Common myeloid progenitor, CD34-positive (primary cell): Measurements from ENCODE around the gene PALM2AKAP2.

Experiments
- CTCF ChIA-PET: fragments of 350-600 bp; sonication (Branson Sonifier 250); formaldehyde crosslinking; loops from one replicate; lab custom pipeline; 2021; ENCODE audit warnings: antibody characterized with exemption; lab: Charles Lee
- POLR2A ChIA-PET: fragments of 350-600 bp; sonication (Branson Sonifier 250); formaldehyde crosslinking; loops from one replicate; lab custom pipeline; 2021; ENCODE audit warnings: antibody characterized with exemption; lab: Charles Lee
- DNase-seq, 3 donors: peaks; one replicate each; pipeline versions ENCODE4 v3.0.0 to v3.0.0-alpha.2; 2013
- H3K27ac ChIP-seq, 2 experiments: 1 replicate in 1 of 2; 2 replicates in 1 of 2; pipeline ENCODE4 v1.7.0; 2013; ENCODE audit warnings: inconsistent platforms in 2 of 2, low read length in 2 of 2, mild to moderate bottlenecking in 2 of 2, low read depth in 1 of 2, moderate library complexity in 1 of 2; ENCODE audit not compliant: severe bottlenecking in 2 of 2, insufficient read depth in 1 of 2, poor library complexity in 1 of 2
- H3K27me3 ChIP-seq, 5 experiments: replicated peaks in 2 of 5; 1 replicate in 3 of 5; 2 replicates in 2 of 5; pipeline versions ENCODE4 v1.6.1 to v1.7.0; 2013; ENCODE audit warnings: low read length in 4 of 5, mild to moderate bottlenecking in 2 of 5, moderate library complexity in 2 of 5, inconsistent platforms in 1 of 5; ENCODE audit not compliant: insufficient read depth in 5 of 5, control insufficient read depth in 4 of 5
- H3K36me3 ChIP-seq, 4 experiments: 1 replicate in 2 of 4; 2 replicates in 2 of 4; pipeline versions ENCODE4 v1.6.1 to v1.7.0; 2013; ENCODE audit warnings: low read length in 3 of 4, control low read depth in 1 of 4, mild to moderate bottlenecking in 1 of 4; ENCODE audit not compliant: control insufficient read depth in 4 of 4, insufficient read depth in 4 of 4
- H3K4me1 ChIP-seq, 4 experiments: 1 replicate in 3 of 4; 2 replicates in 1 of 4; pipeline versions ENCODE4 v1.6.1 to v1.7.1; 2013; ENCODE audit warnings: low read length in 3 of 4, mild to moderate bottlenecking in 3 of 4, control low read depth in 1 of 4, inconsistent platforms in 1 of 4, moderate library complexity in 1 of 4; ENCODE audit not compliant: control insufficient read depth in 4 of 4, insufficient read depth in 4 of 4; ENCODE audit errors: control extremely low read depth in 1 of 4
- H3K4me3 ChIP-seq, 7 experiments: 1 replicate in 4 of 7; 2 replicates in 3 of 7; pipeline versions ENCODE4 v1.5.1 to v1.7.0; 2013; ENCODE audit warnings: mild to moderate bottlenecking in 7 of 7, low read length in 6 of 7, moderate library complexity in 6 of 7, inconsistent platforms in 2 of 7, low read depth in 2 of 7, control low read depth in 1 of 7; ENCODE audit not compliant: insufficient read depth in 4 of 7, control insufficient read depth in 1 of 7; ENCODE audit errors: extremely low read depth in 1 of 7
- H3K9me3 ChIP-seq, 5 experiments: 1 replicate in 4 of 5; 2 replicates in 1 of 5; pipeline versions ENCODE4 v1.6.1 to v1.7.1; 2013; ENCODE audit warnings: low read length in 4 of 5, mild to moderate bottlenecking in 2 of 5, inconsistent platforms in 1 of 5, low read depth in 1 of 5, moderate library complexity in 1 of 5; ENCODE audit not compliant: control insufficient read depth in 4 of 5, insufficient read depth in 2 of 5; ENCODE audit errors: control extremely low read depth in 1 of 5
- WGBS: methylation state at CpG from one replicate; pipeline ENCODE4 v1.1.5; 2013; ENCODE audit not compliant: insufficient coverage; 5-methylcytosine and 5-hydroxymethylcytosine counted together

Gene PALM2AKAP2

DNA sequence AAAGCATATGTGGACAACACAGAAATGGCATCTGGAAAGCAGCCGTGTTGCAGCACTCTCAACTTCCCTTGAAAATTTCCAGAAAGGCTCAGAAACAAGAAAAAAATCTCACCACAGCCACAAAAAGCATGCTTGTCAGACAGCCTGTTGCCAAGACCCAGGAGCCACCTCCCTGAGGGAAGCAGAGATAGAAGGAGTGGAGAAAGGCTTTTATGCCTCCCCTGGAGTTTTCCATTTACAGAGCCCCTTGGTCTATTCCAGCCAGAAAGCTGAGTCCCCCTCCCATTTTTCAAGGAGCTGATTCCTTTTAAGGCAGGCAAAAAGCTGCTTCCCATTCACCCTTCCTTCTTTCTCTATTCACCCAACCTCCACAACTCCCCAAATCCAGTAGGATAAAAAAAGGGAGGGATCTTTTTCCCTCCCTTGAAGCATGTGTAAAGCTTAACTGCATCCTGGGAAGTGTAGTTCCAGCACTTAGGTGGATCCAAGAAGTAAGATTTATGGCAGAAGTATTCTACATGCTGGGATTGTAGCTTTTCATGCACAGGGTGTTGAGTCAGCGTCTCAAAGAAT is 37.1 kb upstream of the PALM2AKAP2 start:
- H3K9me3 ChIP-seq: no peaks in the 10 kb centered on the region
- 80% methylated on average over 1 of the region's 2 CpGs for WGBS
- ChIA-PET CTCF (interaction anchor here (0.9 kb wide), 1 partner anchor 28 kb away, joined by 3 read pairs; no protein-coding TSS in a partner anchor), POLR2A (no interaction called here)
- H3K4me3 ChIP-seq: no peak overlapping the region
- peaks cover 3 to 62% (median 31%) of the 10 kb centered on the region in 5 experiments for H3K27me3 ChIP-seq
- H3K27ac ChIP-seq: no peak overlapping the region
- H3K36me3 ChIP-seq: no peaks in the 10 kb centered on the region
- no peak for DNase-seq
- no peaks in the 10 kb centered on the region for H3K4me1 ChIP-seq

DNA sequence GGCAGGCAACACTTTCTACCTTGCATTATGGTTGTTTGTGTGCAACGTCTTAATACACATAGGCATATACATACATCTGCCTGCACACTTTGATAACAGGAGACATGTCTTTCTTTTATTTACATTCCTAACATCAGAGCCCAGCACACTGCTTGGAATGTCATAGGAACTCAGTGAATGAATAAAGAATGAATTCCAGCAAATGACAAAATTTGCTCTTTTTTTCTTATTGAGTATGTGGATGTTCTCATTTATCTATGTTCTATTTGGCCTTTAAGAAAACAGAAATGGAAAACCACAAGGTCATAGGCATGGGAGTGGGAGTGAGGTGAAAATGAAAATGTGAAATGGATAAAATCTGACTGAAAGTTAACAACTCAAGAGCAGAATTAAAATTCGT is 36.3 kb upstream of the PALM2AKAP2 start:
- CTCF ChIA-PET: no interaction called here
- DNase-seq: no peak

DNA sequence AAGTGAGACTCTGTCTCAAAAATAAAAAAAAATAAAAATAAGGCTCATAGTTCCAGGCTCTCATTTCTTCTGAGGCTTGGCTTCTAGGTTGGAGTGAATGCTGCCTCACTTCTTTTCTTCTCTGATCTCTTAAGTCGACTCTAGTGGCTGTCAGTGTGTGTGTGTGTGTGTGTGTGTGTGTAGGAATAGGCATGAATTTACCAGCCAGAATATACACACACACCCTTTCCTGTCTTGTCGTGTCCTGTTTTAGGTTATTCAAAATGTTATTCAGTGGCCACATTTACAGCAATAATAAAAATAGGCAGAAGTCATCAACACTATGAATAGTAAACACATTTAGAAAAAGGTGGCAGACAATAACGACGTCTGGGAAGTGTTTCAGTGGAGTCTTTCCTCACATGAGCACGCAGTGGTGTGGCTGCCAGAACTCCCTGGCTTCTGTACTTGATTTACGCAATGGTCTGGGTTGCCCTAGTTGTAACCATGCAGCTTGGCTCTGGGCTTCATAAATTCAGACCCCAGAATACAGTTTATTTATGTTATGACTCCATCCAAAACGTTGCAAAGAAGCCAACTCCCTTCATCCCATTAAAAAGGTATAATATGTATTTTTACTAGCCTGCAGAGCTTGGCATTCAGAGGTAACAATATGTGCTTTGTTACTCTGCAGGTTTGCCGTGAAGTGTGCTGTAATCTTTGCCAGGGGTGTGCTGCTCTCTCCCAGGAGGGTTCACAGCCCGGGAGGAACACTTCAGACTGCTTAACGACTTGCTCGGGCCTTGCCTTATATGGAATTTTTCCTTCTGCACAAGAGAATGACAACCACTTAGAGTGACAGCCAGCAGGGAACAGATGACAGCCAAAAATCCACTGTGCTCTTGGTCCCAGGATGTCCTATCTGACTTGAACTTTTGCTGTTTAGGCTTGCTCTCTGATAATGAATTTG is 34.4 kb upstream of the PALM2AKAP2 start:
- Histone ChIP-seq H3K4me1 (no peaks in the 10 kb centered on the region), H3K4me3 (no peak overlapping the region), H3K27ac (no peak overlapping the region), H3K9me3 (no peaks in the 10 kb centered on the region), H3K36me3 (no peaks in the 10 kb centered on the region), H3K27me3 (peaks cover 4 to 58% (median 29%) of the 10 kb centered on the region in 5 experiments)
- POLR2A ChIA-PET: no interaction called here
- CTCF ChIA-PET: no interaction called here
- WGBS: 41% methylated on average over 7 of the region's 11 CpGs
- no peak for DNase-seq

More for the DNA sequence above, 36.3 kb upstream of the PALM2AKAP2 start:
- Histone ChIP-seq H3K27me3 (peaks cover 3 to 58% (median 31%) of the 10 kb centered on the region in 5 experiments), H3K4me1 (no peaks in the 10 kb centered on the region), H3K4me3 (no peak overlapping the region), H3K9me3 (no peaks in the 10 kb centered on the region), H3K36me3 (no peaks in the 10 kb centered on the region), H3K27ac (no peak overlapping the region)
- 100% methylated on average over 1 of the region's 2 CpGs for WGBS
- POLR2A ChIA-PET: no interaction called here

DNA sequence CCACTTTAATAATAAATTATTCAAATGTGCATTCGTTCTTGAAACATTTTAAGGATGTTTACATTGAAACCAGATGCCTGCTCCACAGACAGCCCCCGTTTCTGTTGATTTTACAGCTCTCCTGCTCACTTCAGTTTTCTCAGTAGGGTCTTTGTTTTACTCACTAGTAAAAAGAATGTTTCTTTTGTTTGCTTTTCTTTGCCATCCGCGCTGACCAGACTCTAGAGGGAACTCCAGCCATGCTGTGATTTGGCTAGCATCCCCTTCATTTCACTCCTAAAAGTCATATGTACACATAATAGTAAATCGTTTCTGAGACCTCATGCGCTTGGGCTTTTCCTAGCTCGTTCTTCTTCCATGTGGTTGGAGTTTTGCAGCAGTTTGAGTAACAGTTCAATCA is 28.7 kb upstream of the PALM2AKAP2 start:
- CTCF ChIA-PET: no interaction called here
- H3K27me3 ChIP-seq: peaks cover 0 to 49% (median 10%) of the 10 kb centered on the region in 5 experiments
- no peak for DNase-seq
- no peaks in the 10 kb centered on the region for H3K4me1 ChIP-seq
- H3K4me3 ChIP-seq: no peak overlapping the region
- POLR2A ChIA-PET: no interaction called here
- H3K36me3 ChIP-seq: no peaks in the 10 kb centered on the region
- 46% methylated on average over 5 of the region's 7 CpGs for WGBS
- peaks cover 0 to 2% (median 0%) of the 10 kb centered on the region in 5 experiments for H3K9me3 ChIP-seq
- no peak overlapping the region for H3K27ac ChIP-seq

DNA sequence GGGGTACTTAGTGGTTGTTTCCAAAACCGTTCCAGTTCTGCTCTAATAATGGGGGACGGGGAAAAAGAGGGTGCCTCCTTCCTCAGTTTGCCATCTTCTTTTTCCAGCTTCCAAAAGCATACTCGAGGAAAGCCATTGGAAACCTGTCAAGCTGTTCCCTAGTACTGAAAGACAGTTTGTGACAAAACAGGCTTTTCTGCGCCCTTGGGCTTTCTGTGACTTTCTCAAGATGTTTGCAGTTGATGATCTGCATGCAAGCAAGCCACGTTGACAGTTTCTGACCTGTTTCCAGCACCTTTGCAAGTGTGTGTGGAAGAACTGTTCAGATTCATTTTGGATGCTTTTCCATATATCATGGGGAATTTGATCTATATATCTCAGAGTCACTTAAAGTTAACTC is 26.7 kb upstream of the PALM2AKAP2 start:
- Histone ChIP-seq H3K27me3 (peaks cover 0 to 49% (median 8%) of the 10 kb centered on the region in 5 experiments), H3K36me3 (no peaks in the 10 kb centered on the region), H3K4me3 (no peak overlapping the region), H3K27ac (no peak overlapping the region), H3K9me3 (peaks cover 0 to 2% (median 0%) of the 10 kb centered on the region in 5 experiments), H3K4me1 (no peaks in the 10 kb centered on the region)
- 93% methylated on average over 5 of the region's 5 CpGs for WGBS
- CTCF ChIA-PET: no interaction called here
- no peak for DNase-seq
- POLR2A ChIA-PET: no interaction called here

DNA sequence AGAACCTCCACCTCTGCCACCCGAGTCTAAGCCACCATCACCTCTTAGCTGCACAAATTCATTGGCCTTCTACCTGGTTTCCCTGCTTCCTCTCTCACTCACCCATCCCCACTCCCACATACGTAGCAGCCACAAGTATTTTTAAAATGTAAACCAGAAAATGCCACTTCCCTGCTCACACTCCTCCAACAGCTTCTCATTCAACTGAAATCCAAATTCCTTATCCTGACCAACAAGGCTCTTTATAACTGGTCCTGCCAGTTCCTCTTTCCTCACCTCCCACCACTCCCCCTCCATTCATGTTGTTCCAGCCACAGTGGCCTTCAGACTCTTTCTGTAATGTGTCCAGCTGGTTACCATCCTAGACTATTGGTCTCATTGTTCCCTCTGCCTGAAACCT is 25.0 kb upstream of the PALM2AKAP2 start:
- DNase-seq: no peak
- ChIA-PET POLR2A (no interaction called here), CTCF (no interaction called here)
- Histone ChIP-seq H3K9me3 (peaks cover 0 to 2% (median 0%) of the 10 kb centered on the region in 5 experiments), H3K4me3 (no peak overlapping the region), H3K27me3 (peaks cover 2 to 51% (median 9%) of the 10 kb centered on the region in 5 experiments), H3K4me1 (no peaks in the 10 kb centered on the region), H3K36me3 (no peaks in the 10 kb centered on the region), H3K27ac (no peak overlapping the region)
- 79% methylated on average over 2 of the region's 2 CpGs for WGBS

DNA sequence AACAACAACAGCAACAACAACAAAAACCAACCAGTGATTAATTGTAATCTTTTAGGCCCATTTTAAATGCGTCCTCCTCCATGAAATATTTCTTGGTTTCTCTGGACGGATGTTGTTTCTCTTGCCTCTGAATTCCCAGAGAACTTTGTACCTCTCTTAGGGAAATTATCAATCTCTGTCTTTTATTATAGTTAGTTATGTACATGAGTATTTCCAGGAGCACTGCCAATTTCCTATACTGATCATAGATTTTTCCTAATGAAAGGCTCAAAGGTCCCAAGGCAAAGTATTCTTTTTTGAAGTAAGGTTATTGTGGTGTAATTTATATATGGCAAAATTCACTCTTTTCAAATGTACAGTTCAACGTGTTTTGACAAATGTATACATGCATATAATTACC is 20.4 kb upstream of the PALM2AKAP2 start:
- CTCF ChIA-PET: no interaction called here

More for the DNA sequence above, 20.4 kb upstream of the PALM2AKAP2 start:
- DNase-seq: no peak
- H3K9me3 ChIP-seq: peaks cover 0 to 2% (median 0%) of the 10 kb centered on the region in 5 experiments
- no peaks in the 10 kb centered on the region for H3K36me3 ChIP-seq
- no peak overlapping the region for H3K27ac ChIP-seq
- POLR2A ChIA-PET: no interaction called here
- H3K4me3 ChIP-seq: no peak overlapping the region
- no CpG with 5 or more reads among the region's 3 CpGs for WGBS
- no peaks in the 10 kb centered on the region for H3K4me1 ChIP-seq
- peaks cover 0 to 33% (median 9%) of the 10 kb centered on the region in 5 experiments for H3K27me3 ChIP-seq
